Renal cortical epithelial cell (primary cell): ENCODE measurements around the gene SIRT4. TPM values are rescaled to one million over a fixed set of nuclear protein-coding genes. Genes with fewer than 3 reads are reported as not detected.
"Not testable (repeated sequence)": the region's sequence is repeated elsewhere in the genome, so short reads cannot be mapped to it uniquely, and the experiment has no call there.

Experiments used
- DNase-seq: peaks from one replicate; pipeline ENCODE4 v3.0.0-alpha.2; 2011; ENCODE audit warnings: low read depth
- total RNA-seq: library from RNA; depleted of rRNA; stranded (reverse); fragments of >200 nt; gene quantifications from 2 replicates; pipeline ENCODE4 v1.2.3, GENCODE V29; 2014

Gene SIRT4
- total RNA-seq, 1 donor from 2014 or later = 1.0 TPM

DNA sequence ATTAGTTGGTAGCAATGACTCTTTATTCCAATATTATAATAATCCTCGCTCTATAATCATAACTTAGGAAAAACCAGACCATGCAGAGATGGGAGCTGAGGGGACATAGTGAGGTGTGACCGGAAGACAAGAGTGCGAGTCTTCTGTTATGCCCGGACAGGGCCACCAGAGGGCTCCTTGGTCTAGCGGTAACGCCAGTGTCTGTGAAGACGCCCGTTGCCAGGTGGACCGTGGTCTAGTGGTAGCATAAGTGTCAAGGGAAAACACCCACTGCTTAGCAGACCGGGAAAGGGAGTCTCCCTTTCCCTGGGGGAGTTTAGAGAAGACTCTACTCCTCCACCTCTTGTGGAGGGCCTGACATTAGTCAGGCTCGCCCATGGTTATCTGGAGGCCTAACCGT lies 33.3 kb downstream of the SIRT4 start:
- DNase-seq = peak; percentile 47

DNA sequence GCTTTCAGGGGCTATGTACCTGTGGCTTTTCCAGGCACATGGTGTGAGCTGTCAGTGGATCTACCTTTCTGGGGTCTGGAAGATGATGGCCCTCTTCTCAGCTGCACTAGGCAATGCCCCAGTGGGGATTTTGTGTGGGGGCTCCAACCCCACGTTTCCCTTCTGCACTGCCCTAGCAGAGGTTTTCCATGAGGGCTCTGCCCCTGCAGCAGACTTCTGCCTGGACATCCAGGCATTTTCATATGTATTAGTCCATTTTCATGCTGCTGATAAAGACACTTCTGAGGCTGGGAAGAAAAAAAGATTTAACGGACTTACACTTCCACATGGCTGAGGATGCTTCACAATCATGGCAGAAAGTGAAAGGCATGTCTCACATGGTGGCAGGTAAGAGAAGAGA lies 34.3 kb downstream of the SIRT4 start:
- not testable (repeated sequence) for DNase-seq

DNA sequence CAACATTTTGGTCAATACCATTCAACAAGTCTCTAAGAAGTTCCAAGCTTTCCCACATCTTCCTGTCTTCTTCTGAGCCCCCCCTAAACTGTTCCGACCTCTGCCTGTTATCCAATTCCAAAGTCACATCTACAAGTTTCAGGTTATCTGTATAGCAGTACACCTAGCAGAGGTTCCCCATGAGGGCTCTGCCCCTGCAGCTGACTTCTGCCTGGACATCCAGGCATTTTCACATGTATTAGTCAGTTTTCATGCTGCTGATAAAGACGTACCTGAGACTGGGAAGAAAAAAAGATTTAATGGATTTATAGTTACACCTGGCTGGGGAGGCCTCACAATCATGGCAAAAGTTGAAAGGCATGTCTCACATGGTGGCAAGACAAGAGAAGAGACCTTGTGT lies 35.6 kb downstream of the SIRT4 start:
- no peak for DNase-seq

DNA sequence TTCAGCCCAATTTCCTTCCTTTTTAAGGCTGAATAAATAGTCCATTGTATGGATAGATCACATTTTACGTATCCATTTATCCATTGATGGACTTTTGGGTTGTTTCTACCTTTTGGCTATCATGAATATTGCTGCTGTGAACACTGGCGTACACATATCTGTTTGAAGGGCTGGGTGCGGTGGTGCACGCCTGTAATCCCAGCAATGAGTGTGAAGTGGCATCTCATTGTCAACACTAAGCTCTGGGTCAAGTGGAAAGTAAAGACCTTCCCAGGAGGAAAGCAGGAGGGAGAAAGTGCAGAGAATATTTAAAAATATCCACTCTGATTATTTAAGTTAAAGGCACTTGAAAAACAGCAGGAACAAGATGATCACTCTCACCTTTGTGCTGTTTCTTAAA lies 37.1 kb downstream of the SIRT4 start:
- DNase-seq = no peak

DNA sequence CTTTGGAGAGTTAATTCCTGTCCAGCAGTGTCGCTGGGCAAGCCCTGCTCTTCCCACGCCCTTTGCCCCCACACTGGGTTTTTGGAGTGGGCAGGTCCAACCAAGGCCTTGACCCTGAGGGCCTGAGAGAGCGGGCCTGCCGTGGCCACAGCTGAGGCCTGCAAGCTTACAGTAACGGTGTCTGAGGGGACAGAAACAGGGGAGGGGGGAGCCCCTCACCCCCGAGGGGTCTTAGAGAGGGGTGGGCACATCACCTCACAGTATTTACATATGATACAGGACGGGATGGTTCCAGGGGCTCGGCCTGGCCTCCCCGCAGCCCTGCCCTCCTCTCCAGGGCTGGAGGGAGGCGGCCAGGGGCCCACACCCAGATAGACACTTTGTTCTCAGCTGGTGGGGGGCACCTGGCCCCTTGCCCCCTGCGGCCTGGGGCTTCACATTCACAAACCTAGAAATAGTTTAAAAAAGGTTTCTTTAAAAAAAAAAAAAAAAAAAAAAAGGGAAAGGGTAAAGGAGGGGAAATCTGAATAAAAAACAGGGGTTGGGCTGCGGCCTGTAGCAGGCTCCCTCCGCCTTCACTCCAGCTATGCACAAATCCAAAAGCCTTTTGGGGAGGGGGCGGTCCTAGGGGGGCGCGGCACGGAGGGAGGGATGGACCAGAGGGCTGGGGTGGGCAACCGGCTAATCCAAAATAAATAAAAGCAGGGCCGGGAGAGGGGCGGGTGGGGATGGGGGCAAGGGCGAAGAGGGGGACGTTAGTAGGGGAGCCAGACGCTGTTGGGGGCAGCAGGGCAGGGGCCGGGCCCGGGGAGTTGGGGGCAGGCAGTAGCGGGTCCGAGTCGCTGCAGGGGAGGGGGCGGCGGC lies 40.3 kb downstream of the SIRT4 start:
- DNase-seq = no peak

DNA sequence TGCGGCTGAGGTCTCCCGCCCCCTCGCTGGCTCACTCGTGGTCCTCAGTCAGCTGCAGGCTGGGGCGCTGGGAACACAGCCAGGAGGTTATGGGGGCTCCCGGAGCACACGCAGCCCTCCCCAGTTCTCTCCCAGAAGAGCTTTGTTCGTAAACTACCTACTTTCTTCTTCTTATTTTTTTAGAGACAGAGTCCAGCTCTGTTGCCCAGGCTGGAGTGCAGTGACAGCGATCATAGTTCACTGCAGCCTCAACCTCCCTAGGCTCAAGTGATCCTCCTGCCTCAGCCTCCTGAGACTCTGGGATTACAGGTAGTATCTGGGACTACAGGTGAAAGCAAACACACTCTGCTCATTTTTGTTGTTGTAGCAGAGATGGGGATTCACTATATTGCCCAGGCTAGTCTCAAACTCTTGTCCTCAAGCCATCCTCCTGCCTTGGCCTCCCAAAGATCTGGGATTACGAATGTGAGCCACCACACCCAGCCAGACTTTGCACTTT lies 41.0 kb downstream of the SIRT4 start:
- no peak for DNase-seq

DNA sequence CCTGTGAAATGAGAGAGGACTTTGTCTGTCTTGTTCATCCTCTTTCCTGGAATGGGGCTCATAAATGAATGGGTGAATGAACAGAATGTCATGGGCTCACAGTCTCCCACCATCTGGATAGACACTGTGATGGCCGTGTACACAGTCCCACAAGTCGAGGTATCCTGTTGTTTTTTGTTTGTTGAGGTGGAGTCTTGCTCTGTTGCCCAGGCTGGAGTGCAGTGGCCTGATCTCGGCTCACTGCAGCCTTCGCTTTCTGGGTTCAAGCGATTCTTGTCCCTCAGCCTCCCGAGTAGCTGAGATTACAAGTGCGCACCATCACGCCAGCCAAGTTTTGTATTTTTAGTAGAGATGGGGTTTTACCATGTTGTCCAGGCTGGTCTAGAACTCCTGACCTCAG lies 41.6 kb downstream of the SIRT4 start:
- DNase-seq = no peak

DNA sequence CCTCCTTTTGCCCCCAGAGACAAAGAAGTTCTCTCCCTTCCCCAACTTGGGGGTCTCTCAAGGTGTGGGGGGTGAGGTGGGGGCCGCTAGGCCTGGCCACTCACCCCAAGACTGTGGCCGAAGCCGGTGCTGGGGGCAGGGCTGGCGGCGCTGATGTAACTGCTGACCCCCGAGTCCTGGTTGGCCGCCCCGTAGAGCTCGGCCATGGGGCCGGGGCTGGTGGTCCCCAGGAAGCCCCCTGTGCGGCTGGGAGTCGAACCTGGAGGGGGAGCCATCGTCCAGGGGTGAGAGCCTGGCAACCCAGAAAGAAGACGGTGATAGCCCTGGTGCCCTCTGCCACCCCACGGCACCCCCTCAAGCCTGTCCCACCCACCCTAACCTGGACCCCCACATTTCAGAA lies 43.9 kb downstream of the SIRT4 start:
- DNase-seq = no peak

DNA sequence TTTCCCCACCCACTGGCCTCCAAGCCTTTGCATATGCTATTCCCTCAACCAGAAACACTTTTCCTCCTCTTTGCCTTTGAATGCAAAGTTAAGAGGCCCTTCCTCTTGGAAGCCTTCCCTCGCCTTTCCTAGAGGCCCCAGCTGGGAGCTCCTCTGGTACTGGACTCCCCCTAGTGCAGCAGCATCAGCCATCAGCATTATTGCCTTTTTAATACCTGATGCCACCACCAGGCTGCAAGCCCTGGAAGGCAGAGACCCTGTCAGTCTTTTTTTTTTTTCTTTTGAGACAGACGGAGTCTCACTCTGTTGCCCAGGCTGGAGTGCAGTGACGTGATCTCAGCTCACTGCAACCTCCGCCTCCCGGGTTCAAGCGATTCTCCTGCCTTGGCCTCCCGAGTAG lies 44.6 kb downstream of the SIRT4 start:
- DNase-seq = no peak

DNA sequence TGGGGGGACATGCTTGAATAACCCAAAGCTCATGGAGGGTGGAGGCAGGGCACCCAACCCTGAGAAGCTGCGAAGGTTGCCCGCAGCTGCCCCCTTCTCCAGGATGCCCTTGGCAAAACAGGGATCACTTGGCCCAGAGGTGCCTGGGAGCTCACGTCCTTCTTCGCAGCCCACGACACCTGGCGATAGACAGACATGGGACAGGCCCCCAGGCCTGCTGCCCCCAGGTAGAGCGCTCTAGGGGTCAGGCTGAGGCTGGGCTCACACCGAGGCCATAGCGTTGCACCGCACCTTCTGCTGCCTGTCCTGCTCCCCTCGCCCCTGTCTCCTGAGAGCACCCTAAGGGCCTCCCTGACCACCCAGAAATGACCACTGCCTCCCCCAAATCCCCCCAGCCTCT lies 45.6 kb downstream of the SIRT4 start:
- no peak for DNase-seq

DNA sequence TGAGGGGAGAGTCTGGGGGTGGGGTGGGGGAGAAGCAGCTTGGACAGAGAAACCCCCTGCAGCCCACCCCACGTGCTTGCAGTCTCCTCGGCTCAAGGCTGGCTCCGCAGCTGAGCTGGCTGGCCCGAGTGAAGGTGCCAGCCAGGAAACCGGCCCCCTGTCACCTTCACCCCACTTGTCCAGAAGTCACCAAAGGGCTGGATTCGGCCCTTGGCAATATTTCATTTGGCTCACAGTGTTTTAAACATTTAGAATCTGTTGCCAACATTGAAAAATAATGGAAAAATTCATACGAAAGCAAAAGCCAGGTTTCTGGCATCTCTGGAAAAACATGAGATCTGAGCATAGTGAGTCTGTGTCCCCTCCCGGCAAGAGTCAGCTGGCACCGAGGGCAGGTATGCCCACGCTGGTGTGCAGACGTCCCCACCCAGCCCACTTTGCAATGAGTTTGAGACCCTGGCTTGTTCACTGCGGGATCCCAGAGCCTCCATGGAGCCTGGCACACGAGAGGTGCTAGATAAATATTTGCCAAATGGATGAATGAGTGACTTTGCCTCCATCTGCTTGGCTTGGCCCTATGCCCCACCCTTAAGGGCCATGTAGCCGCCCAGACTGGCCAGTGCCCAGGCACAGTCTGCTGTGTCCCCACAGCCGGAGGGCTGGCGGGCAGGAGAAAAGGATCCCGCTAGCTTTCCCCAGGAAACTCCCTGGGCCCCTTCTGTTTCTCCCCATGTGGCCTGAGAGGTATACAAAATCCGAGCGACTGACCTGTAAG lies 48.6 kb downstream of the SIRT4 start:
- DNase-seq = no peak

DNA sequence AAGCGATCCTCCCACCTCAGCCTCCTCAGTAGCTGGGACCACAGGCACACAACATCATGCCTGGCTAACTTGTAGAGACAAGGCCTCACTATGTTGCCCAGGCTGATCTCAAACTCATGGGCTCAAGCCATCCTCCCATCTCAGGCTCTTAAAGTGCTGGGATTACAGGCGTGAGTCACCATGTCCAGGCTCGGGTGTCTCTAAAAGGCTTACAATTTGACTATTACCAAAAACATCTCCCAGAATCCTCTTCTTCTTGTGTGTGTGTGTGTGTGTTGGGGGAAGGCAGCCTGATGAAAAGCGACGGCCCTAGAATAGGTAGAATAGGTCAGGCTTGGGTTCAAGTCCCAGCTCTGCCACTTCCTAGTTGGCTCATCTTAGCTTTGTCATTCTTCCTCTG lies 50.0 kb downstream of the SIRT4 start:
- DNase-seq = no peak

DNA sequence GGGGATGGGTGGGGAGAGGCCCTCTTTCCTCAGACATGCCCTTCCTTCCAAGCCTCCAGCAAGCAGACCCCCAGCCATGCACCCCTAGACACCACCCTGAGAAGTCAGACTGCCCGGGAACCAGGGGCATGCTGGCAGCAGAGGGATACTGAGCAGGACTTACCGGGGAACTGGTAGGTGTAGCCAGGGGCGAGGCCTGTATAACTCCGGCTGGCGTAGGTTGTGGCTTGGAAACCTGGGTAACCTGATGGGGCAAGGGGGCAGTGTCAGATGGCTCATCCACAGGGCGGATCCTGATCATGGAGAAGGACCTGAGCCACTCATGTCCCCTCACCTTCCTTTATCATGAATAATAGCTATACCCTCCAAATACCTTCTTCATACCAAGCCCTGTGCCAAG lies 51.0 kb downstream of the SIRT4 start:
- DNase-seq = no peak

DNA sequence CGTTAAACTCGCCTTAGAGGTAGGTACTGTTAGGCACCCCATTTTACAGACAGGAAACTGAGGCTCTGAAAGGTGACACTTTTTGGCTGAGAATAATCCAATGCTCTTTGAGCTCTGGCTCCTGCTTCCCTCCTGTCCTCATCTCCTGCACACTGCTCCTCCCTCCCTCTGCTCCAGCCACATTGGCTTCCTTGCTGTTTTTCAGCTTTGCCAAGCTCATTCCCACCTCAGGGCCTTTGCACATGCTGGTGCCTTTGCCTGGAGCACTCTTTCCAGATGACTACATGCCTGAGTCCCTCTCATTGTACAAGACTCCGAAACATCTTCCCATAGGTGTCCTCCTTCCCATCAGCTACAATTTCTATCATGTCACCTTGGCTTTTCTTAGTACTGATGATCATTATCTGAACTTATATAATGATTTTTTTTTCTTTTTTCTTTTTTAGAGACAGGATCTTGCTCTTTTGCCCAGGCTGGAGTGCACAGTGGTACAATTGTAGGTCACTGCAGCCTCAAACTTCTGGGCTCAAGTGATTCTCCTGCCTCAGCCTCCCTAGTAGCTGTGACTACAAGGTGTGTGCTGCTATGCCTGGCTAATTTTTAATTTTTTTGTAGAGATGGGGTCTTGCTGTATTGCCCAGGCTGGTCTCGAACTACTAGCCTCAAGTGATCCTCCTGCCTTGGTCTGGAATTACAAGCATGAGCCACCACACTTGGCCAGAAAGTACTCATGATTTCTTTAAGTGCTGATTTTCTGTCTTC lies 51.6 kb downstream of the SIRT4 start:
- DNase-seq = no peak

DNA sequence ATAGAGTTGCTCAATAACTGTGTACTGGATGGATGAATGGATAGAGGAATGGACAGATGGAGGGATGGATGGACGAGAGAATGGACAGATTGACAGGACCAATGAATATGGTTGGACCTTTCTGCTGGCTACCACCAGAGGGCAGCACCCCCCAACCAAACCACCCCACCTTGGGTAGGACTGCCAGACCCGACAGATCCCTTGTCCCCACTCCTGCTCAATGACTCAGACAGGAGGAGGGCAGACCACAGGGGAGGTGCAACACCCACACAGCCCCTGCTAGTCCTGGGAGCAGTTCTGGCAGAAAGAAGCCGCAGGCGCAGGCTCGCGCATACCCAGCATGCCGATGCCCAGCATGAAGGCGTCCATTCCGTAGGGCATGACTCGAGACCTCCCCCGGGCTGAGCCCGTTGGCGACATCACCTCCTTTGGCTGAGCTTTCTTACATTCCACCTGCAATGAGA lies 54.5 kb downstream of the SIRT4 start:
- DNase-seq = peak; percentile 97

DNA sequence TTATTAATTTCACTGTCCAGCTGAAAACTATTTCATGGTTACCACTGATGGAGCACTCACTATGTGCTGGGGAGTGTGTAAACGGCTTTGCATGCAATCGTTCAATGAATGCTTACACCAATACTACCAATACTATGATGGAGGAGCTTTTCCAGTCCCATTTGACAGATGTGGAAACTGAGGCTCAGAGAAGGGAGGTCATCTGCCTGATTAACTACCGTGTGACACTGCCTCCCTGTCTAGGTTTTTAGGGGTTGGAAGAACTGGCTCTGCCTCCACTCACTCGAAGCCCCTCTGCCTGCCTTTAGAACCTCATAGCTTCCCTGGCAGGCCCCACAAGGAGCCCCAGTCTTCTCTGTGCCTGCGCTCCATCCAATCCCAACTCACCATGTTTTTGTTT lies 55.0 kb downstream of the SIRT4 start:
- no peak for DNase-seq

DNA sequence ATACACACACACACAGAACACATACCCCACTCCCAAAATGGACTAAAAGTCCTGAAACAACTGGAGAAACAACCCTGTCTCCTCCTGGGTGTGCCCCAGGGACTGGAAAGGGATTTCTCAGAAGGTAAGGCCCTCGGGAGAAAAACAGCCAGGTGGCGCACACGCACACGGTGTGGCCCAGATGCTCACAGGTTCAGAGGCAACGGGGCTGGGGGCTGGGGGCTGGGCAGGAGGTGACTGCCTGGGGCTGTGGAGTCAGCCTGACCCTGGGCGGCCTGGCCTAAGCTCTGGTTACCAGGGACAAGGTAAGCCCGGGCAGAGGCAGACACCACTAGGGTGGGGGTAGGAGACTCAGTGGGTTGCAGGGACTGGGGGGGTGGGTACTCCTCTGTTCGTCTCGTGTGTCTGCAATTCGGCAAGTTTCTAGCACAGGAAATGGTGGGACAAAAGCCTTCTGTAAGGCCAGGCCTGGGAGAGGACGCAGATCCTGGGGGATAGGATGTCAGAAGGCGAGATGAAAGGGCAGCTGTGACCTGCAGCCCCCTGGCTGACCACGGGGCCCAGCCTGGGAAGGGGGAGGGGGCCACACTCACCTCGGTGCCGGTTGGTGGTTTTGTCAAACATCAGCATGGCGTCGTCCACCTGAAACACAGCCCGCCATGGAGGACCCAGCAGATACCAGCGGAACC lies 56.4 kb downstream of the SIRT4 start:
- no peak for DNase-seq

DNA sequence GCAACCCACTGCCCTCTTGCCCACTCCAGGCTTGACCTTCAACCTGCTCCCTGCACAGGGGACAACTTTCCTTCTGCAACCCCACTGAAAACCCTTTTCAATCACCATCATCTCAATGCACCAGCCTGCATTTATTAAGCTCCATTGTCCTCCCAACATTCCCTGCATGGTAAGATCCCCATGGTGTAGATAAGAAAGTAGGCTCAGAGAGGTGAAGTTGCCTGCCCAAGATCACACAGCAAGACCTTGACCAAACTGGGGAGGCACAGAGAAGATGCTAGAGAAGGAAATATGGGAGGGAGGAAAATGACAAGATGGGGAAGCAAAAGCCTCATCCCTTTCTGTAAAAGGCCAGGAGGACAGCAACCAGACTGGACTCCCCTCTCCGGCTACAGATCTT lies 57.0 kb downstream of the SIRT4 start:
- no peak for DNase-seq

DNA sequence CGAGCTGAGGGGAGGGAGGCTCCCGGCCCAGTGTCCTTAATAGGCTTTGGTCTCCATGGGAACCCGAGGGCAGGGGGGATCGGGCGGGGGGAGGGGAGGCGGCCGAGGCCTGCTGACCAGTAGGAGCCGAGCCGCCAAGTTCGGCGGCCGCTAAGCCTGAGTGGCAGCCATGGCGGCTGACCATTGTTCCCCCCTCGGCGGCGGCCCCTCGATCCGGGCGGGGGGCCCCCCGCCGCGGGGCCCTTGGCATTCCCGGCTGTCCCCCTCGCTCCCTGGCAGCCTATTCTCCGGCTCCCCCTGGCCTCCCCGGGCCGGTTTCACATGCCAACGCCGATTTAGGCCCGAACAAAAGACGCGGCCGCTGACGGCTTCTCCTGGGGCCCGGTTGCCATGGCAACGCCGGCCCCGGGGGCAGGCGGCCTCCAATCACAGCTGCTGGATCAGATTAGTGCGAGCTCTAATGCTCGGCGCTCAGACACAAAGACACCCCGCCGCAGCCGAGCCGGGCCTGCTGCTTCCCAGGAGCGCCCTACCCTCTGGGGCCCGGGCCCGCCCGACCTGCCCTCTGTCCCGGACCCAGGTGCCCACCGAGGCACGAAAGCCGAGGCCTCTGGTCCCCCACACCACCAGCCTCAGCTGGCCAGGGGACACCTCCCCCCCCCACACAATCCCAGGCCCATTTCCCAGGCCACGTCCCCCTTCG lies 59.5 kb downstream of the SIRT4 start:
- DNase-seq = peak; percentile 17
